A549 treated with CpdA at 1 μM for 4 hours (cell line): ENCODE data around the gene RAB13. TPM values are rescaled to one million over a fixed set of nuclear protein-coding genes. Genes with fewer than 3 reads are reported as not detected.

Experiments
- total RNA-seq: library from RNA; stranded (reverse); fragments of 200-300 nt; extraction: Qiagen RNA extraction; gene quantifications from 5 replicates; pipeline ENCODE4 v1.2.3, GENCODE V29; 2022; ENCODE audit warnings: low read depth

RAB13 gene
- total RNA-seq, result 134 to 160 TPM (median 139 TPM) in 5 replicates

GRCh38 chr1:153985941-153986761 is at the start of gene RAB13:
TSS of gene RAB13 (minus strand) at chr1:153986339. CDS start at chr1:153986236, 103 bp downstream.

GRCh38 chr1:153990468-153991150 is 4.5 kb upstream of the RAB13 start, which contains the start of gene RPS27:
TSS of gene RPS27 (plus strand) at chr1:153990762. CDS start at chr1:153990797, 35 bp downstream.

GRCh38 chr1:153977250-153978240 is 8.6 kb downstream of the RAB13 start, which contains the start of gene JTB:
TSS of gene JTB (minus strand) at chr1:153977674. CDS start at chr1:153977252, 422 bp downstream.

GRCh38 chr1:153967107-153967999 is 18.8 kb downstream of the RAB13 start, which contains the start of gene CREB3L4:
TSS of gene CREB3L4 (plus strand) at chr1:153967902. CDS start at chr1:153968526, 624 bp downstream.

GRCh38 chr1:153963030-153963849 is 22.9 kb downstream of the RAB13 start, which contains the start of gene SLC39A1:
TSS of gene SLC39A1 (minus strand) at chr1:153963537. CDS start at chr1:153962715, 822 bp downstream.

GRCh38 chr1:153958111-153958960 is 27.8 kb downstream of the RAB13 start, which contains the start of gene CRTC2:
TSS of gene CRTC2 (minus strand) at chr1:153958612. CDS start at chr1:153958497, 115 bp downstream.

GRCh38 chr1:153946622-153947241 is 39.4 kb downstream of the RAB13 start, which contains the start of gene DENND4B:
TSS of gene DENND4B (minus strand) at chr1:153946718. CDS start at chr1:153944374, 2,344 bp downstream.

Other genes with a start within 250 kb of the RAB13 start
- 1.2 to 3.5 TPM (median 1.5 TPM) in 5 replicates for gene SLC27A3, start 210.9 kb downstream of the RAB13 start, total RNA-seq
- 7.6 to 14.9 TPM (median 8.5 TPM) in 5 replicates for gene GATAD2B, start 63.4 kb downstream of the RAB13 start, total RNA-seq
- 24.3 to 35.6 TPM (median 31.6 TPM) in 5 replicates for gene DENND4B, start 39.6 kb downstream of the RAB13 start, total RNA-seq
- gene CRTC2, start 27.7 kb downstream of the RAB13 start, total RNA-seq, result 38.4 to 45.8 TPM (median 42.6 TPM) in 5 replicates
- gene SLC39A1, start 22.8 kb downstream of the RAB13 start, total RNA-seq, result 145 to 164 TPM (median 158 TPM) in 5 replicates
- 9.7 to 12.3 TPM (median 10.9 TPM) in 5 replicates for gene CREB3L4, start 18.4 kb downstream of the RAB13 start, total RNA-seq
- 105 to 158 TPM (median 155 TPM) in 5 replicates for gene JTB, start 8.7 kb downstream of the RAB13 start, total RNA-seq
- 4,345 to 7,654 TPM (median 4,612 TPM) in 5 replicates for gene RPS27, start 4.4 kb upstream of the RAB13 start, total RNA-seq
- not detected in 5 replicates for gene NUP210L, start 168.7 kb upstream of the RAB13 start, total RNA-seq
- gene TPM3, start 205.8 kb upstream of the RAB13 start, total RNA-seq, result 443 to 631 TPM (median 459 TPM) in 5 replicates
- not detected in 5 replicates for gene CFAP141, start 220.0 kb upstream of the RAB13 start, total RNA-seq
- 112 to 120 TPM (median 115 TPM) in 5 replicates for gene UBAP2L, start 234.6 kb upstream of the RAB13 start, total RNA-seq